Measurements from ENCODE around the gene SPECC1. TPM values are rescaled to one million over a fixed set of nuclear protein-coding genes. Genes with fewer than 3 reads are reported as not detected.

SPECC1 gene
- total RNA-seq, 4 donors from 2014 or later: 22.5 to 36.3 (median 33.2) TPM

DNA sequence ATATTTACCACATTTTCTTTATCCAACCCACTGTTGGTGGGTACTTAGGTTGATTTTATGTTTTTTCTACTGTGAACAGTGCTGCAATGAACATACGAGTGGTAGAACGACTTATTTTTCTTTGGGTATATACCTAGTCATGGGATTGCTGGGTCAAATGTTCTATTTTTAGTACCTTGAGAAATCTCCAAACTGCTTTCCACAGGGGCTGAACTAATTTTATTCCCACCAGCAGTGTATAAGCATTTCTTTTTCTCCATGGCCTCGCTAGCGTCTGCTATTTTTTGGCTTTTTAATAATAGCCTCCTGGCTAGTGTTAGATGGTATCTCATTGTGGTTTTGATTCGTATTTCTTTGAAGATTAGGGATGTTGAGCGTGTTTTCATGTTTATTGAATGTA, 255.8 kb downstream of the SPECC1 start:
- no peaks in the 10 kb centered on the region for H3K27me3 ChIP-seq
- no peak for ATAC-seq
- TF ChIP-seq POLR2A (IDR thresholded peaks at IDR 0.05) (no peak), EP300 (IDR thresholded peaks at IDR 0.05) (no peak), POLR2AphosphoS5 (IDR thresholded peaks at IDR 0.05) (no peak)
- TF ChIP-seq, protein P1, sequence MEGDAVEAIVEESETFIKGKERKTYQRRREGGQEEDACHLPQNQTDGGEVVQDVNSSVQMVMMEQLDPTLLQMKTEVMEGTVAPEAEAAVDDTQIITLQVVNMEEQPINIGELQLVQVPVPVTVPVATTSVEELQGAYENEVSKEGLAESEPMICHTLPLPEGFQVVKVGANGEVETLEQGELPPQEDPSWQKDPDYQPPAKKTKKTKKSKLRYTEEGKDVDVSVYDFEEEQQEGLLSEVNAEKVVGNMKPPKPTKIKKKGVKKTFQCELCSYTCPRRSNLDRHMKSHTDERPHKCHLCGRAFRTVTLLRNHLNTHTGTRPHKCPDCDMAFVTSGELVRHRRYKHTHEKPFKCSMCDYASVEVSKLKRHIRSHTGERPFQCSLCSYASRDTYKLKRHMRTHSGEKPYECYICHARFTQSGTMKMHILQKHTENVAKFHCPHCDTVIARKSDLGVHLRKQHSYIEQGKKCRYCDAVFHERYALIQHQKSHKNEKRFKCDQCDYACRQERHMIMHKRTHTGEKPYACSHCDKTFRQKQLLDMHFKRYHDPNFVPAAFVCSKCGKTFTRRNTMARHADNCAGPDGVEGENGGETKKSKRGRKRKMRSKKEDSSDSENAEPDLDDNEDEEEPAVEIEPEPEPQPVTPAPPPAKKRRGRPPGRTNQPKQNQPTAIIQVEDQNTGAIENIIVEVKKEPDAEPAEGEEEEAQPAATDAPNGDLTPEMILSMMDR (IDR thresholded peaks at IDR 0.05): no peak
- H3K36me3 ChIP-seq: peaks cover 0 to 10% of the 10 kb centered on the region in 2 donors
- WGBS, 2 donors (ENCODE audit: low coverage in 1 of 2): 47 to 68% methylated on average over 5 to 6 of the region's 6 CpGs
- H3K9me3 ChIP-seq: no peaks in the 10 kb centered on the region
- H3K4me1 ChIP-seq: no peaks in the 10 kb centered on the region
- no peak overlapping the region for H3K4me3 ChIP-seq
- no peak overlapping the region for H3K27ac ChIP-seq

- no peak for TF ChIP-seq POLR2A (IDR thresholded peaks at IDR 0.05)
- no peak for TF ChIP-seq EP300 (IDR thresholded peaks at IDR 0.05)
- TF ChIP-seq, protein P1 (IDR thresholded peaks at IDR 0.05): no peak
- no peak for TF ChIP-seq POLR2AphosphoS5 (IDR thresholded peaks at IDR 0.05)
- Histone ChIP-seq H3K4me3 (no peak overlapping the region), H3K36me3 (no peaks in the 10 kb centered on the region), H3K27me3 (no peaks in the 10 kb centered on the region), H3K4me1 (no peaks in the 10 kb centered on the region), H3K9me3 (no peaks in the 10 kb centered on the region), H3K27ac (no peak overlapping the region)
- ATAC-seq: no peak
- 72 to 87% methylated on average over 7 to 9 of the region's 11 CpGs for WGBS, 2 donors (ENCODE audit: low coverage in 1 of 2)
Measured at GRCh38 chr17:20266806-20267458, 257.8 kb downstream of the SPECC1 start.

GRCh38 chr17:20267459-20267842, 258.3 kb downstream of the SPECC1 start:
- Histone ChIP-seq H3K4me3 (no peak overlapping the region), H3K27me3 (no peaks in the 10 kb centered on the region), H3K27ac (no peak overlapping the region), H3K36me3 (no peaks in the 10 kb centered on the region), H3K4me1 (no peaks in the 10 kb centered on the region), H3K9me3 (no peaks in the 10 kb centered on the region)
- WGBS, 2 donors (ENCODE audit: low coverage in 1 of 2): 23 to 30% methylated on average over 2 of the region's 3 CpGs
- TF ChIP-seq POLR2AphosphoS5 (IDR thresholded peaks at IDR 0.05) (no peak), EP300 (IDR thresholded peaks at IDR 0.05) (no peak), POLR2A (IDR thresholded peaks at IDR 0.05) (no peak)
- TF ChIP-seq, protein P1 (IDR thresholded peaks at IDR 0.05): no peak
- ATAC-seq: no peak

- Histone ChIP-seq H3K27ac (no peak overlapping the region), H3K9me3 (no peaks in the 10 kb centered on the region), H3K36me3 (peaks cover 0 to 5% of the 10 kb centered on the region in 2 donors), H3K4me1 (no peaks in the 10 kb centered on the region), H3K27me3 (no peaks in the 10 kb centered on the region), H3K4me3 (no peak overlapping the region)
- TF ChIP-seq POLR2AphosphoS5 (IDR thresholded peaks at IDR 0.05): no peak
- TF ChIP-seq EP300 (IDR thresholded peaks at IDR 0.05): no peak
- TF ChIP-seq, protein P1 (IDR thresholded peaks at IDR 0.05): no peak
- no peak for TF ChIP-seq POLR2A (IDR thresholded peaks at IDR 0.05)
- ATAC-seq: no peak
- WGBS, 2 donors (ENCODE audit: low coverage in 1 of 2): 81 to 94% methylated on average over 2 to 3 of the region's 3 CpGs
Measured at GRCh38 chr17:20270369-20270768, 261.2 kb downstream of the SPECC1 start.

- peaks cover 0 to 5% of the 10 kb centered on the region in 2 donors for H3K36me3 ChIP-seq
- no peak for ATAC-seq
- TF ChIP-seq POLR2A (IDR thresholded peaks at IDR 0.05): no peak
- TF ChIP-seq POLR2AphosphoS5 (IDR thresholded peaks at IDR 0.05): no peak
- TF ChIP-seq, protein P1 (IDR thresholded peaks at IDR 0.05): no peak
- TF ChIP-seq EP300 (IDR thresholded peaks at IDR 0.05): no peak
- no peak overlapping the region for H3K27ac ChIP-seq
- H3K27me3 ChIP-seq: no peaks in the 10 kb centered on the region
- H3K4me1 ChIP-seq: no peaks in the 10 kb centered on the region
- no peaks in the 10 kb centered on the region for H3K9me3 ChIP-seq
- H3K4me3 ChIP-seq: no peak overlapping the region
- WGBS, 2 donors (ENCODE audit: low coverage in 1 of 2): 69 to 72% methylated on average over 5 of the region's 5 CpGs
Measured at GRCh38 chr17:20271011-20271610, 262.0 kb downstream of the SPECC1 start.

Data from gastroesophageal sphincter (tissue), 4 donors.